CD4-positive, alpha-beta T cell treated with Interleukin-2 at 100 ng/mL for 4 hours (primary cell): ENCODE measurements around the gene KRTAP4-6.
"Not testable (repeated sequence)": the region's sequence is repeated elsewhere in the genome, so short reads cannot be mapped to it uniquely, and the experiment has no call there.

ENCODE experiments used
- DNase-seq: peaks from one replicate; pipeline ENCODE4 v3.0.0-alpha.2; 2020; ENCODE audit warnings: low spot score

The KRTAP4-6 gene

DNA sequence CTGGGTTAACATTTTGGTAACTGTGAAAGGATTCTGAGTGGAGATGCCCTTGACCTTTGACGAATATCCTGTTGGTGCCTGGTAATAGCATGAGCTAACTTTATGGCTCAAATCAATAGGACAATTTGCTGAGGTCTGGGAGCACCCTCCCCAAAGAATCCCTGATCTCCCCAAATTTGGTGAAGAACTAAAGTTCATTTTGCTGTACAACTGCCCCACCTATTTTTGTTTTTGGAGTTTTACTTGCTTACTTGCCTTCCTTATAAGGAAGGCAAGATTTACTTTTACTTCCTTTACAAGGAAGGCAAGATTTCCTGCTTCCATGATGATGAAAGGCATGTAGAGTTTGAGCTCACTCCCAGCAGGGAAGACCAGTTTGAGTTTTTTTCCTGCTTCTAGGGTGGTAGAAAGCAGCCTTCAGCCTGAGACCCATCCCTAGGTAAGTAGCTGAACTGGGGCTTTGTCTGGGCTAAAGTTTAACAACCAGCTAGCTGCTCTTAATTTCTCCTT lies 32.3 kb downstream of the KRTAP4-6 start:
- DNase-seq, result no peak

DNA sequence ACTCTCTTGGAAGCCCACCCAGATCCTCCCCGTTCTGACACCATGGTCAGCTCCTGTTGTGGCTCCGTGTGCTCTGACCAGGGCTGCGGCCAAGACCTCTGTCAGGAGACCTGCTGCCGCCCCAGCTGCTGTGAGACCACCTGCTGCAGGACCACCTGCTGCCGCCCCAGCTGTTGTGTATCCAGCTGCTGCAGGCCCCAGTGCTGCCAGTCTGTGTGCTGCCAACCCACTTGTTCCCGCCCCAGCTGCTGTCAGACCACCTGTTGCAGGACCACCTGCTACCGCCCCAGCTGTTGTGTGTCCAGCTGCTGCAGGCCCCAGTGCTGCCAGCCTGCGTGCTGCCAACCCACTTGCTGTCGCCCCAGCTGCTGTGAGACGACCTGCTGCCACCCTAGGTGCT lies 35.0 kb downstream of the KRTAP4-6 start, which contains the start of gene KRTAP4-9:
TSS of gene KRTAP4-9 (plus strand) at position 43 of the 400 bp plus-strand sequence. CDS start at position 43, 0 bp downstream.
- DNase-seq, result not testable (repeated sequence)

DNA sequence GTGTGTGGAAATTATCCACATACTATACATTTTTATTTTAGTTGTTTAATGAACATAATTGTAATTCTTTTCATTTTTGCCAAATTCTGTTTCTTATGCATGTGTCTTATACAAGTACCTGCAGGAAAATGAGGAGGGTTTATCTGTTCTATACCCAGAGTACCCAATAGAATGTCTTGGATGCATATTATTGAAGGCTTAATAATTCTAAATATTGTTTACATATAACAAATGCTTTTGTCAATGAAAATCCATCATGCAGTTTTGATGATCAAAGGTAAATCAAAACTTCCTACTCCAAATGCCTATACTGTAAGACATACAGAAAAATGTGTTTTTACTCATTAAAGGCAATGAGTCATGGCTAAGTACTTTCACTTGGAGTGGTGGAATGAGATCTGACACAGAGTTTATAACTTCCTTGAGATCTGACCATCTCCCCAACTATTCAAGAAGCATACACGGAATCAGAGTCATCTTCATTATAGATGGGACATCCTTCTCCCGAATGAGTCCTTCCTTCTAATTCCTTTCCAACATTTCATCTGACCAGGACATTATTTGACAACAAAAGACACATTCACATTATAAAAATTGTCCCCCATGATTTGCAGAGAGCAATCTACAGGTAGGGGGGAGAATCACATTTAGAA lies 35.8 kb downstream of the KRTAP4-6 start:
- not testable (repeated sequence) for DNase-seq

DNA sequence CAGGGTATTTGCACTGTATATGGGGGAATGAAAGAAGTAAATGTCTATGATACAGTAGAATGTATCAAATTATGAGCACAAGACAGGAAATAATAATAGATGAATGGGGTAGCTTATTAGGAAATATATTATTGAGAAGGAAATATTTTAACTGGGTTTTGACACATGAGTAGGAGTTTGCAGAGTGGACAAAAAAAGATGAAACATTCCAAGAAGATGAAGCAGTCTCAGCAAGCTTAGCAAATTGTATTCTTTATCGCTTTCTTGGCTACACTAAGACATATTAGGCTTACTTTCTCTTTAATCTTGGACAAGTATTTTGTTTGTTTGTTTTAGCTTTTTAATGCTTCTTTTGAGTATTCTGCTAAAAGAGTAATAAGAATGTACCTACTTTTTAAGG lies 36.4 kb downstream of the KRTAP4-6 start:
- DNase-seq, result no peak

DNA sequence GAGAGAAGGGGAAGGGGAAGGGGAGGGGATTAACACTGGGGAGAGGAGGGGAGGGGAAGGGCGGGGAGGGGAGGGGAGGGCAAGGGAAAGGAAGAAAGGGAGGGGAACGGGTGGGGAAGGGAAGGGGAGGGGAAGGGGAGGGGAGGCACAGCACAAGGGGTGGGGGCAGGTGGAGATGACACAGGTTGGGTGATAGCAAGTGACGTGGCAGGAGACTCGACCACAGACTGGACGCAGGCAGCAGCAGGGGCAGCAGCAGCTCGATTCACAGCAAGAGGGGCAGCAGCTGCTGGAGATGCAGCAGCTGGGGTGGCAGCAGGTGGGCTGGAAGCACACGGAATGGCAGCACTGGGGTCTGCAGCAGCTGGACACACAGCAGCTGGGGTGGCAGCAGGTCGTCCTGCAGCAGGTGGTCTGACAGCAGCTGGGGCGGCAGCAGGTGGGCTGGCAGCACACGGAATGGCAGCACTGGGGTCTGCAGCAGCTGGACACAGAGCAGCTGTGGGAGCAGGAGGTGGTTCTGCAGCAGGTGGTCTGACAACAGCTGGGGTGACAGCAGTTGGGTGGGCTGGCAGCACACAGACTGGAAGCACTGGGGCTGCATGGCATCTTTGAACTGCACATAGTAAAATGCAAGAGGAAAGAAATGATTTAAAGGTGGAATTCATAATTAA lies 38.6 kb downstream of the KRTAP4-6 start, which contains the start of gene KRTAP4-16:
TSS of gene KRTAP4-16 (minus strand) at position 624 of the 674 bp plus-strand sequence. CDS start at position 624, 0 bp downstream.
- DNase-seq, result no peak

DNA sequence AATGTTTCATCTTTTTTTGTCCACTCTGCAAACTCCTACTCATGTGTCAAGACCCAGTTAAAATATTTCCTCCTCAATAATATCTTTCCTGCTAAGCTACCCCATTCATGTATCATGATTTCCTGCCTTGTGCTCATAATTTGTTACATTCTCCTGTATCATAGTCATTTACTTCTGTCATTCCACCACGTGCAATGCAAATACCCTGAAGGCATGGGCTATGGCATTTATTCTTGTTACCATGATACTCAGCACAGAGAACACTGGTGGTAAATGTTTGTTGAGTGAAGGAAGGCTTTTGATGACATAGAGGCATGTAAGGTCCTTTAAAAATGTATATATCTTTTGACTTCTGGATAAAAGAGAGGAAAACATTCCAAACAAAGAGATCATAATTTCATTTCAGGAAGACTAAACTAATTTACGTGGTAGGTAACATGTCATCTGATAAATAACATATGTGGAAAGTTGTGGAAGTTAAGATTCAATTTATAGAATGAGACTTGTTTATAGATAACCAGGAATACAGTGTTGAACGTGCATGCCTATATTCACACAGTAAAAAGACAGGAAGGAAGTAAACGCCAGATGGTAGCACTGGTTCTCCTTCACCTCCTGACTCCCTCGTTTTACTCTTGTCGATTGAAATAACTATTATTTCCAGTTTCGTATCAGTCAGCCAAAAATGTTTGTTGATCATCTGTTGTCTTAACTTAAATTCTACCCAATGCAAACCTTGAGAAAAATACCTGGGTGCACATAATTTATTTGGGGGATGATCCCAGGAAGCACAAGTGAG lies 40.5 kb downstream of the KRTAP4-6 start:
- DNase-seq, result not testable (repeated sequence)

DNA sequence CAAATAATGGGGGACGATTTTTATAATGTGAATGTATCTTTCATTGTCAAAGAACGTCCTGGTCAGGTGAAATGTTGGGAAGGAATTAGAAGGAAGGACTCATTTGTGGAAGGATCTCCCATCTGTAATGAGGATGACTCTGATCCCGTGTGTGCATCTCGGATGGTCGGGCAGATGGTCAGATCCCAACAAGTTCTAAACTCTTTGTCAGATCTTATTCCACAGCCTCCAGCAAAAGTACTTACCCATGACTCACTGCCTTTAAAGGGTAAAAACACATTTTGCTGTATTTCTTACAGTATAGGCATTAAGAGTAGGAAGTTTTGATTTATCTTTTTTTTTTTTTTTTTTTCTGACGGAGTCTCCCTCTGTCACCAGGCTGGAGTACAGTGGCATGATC lies 41.9 kb downstream of the KRTAP4-6 start:
- DNase-seq, result no peak

DNA sequence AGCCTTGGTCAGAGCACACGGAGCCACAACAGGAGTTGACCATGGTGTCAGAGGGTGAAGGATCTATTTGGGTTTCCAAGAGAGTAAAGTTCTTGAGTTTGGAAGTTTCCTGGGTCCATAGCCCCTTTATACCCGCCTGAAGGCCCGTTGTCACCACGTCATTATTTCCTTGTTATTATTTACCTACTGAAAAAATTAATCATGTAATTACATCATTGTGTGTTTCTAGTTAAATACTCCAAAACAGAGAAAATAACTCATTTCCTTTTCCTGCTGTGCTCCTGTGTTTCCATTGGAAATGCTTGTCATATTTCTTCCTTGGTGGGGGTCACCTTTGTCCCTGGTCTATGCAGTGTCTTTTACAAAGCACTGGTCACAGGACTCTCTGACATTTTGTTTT lies 42.3 kb downstream of the KRTAP4-6 start, which contains the start of gene KRTAP4-8:
TSS of gene KRTAP4-8 (minus strand) at position 101 of the 400 bp plus-strand sequence. CDS start at position 43, 58 bp downstream.
- no peak for DNase-seq

DNA sequence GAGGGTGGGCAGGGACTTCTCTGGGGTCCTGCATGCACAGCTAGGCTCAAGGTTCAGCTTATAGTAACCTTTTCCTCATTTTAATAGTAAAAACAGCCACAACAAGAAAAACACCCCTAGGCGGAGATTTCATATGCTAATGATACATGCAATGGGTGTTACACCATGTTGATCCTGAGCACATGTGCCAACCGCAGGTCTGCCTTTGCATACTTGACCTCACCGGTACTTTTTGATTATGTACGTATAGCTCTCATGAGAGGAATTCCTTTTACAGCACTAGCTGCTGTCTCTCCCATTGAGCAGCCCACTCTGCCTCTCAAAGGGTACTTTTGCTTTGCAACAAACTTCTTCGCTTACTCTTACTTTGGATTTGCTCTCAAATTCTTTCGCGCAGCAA lies 44.3 kb downstream of the KRTAP4-6 start:
- DNase-seq, result no peak
